Measurements from ENCODE around the gene SLIT3.

Gene SLIT3

GRCh38 chr5:168779333-168779732, 521.6 kb downstream of the SLIT3 start:
- peak; percentile 92 for DNase-seq

- DNase-seq, result no peak
Observed at GRCh38 chr5:168778536-168778935, 522.4 kb downstream of the SLIT3 start.

DNA sequence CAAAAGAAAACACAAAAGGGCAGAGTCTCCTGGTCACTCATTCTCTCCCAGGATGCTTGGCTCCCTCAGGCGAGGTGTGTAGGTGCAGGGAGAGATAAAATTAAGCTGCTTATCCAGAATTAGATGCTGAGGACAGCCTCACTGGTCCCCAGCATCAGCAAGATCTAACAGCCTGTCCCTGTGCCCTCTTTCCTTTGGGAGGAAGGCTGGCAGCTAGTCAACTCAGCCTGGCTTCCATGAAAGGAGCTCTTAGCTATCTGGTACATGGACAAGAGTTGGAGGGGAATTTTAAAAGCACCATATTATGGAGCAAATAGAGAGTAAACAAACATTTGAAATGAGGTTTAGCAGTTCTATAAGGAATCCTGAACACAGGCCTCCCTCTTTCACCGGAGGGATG, 523.3 kb downstream of the SLIT3 start:
- no peak for DNase-seq

DNA sequence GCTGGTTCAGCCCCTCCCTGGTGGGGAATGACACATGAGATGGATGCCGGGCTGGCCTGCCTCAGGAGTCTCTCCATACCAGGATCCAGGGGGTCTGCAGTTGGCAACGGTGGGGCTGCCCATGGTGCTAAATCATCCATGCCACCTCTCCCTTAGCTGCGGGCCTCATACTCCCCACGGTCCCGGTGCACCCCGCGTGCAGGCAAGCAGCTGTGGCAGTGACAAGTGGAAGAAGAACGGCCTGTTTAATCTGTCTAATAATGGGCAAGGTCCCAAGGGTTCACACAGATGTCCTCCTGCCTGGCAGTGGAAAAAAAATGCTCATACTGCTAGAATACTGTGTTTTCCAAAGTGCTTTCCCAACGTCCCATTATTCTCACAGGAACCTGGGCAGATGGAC, 524.9 kb downstream of the SLIT3 start:
- DNase-seq, result no peak

GRCh38 chr5:168773226-168773625, 527.7 kb downstream of the SLIT3 start:
- DNase-seq, result no peak

- no peak for DNase-seq
Observed at GRCh38 chr5:168772316-168772961, 528.5 kb downstream of the SLIT3 start.

DNA sequence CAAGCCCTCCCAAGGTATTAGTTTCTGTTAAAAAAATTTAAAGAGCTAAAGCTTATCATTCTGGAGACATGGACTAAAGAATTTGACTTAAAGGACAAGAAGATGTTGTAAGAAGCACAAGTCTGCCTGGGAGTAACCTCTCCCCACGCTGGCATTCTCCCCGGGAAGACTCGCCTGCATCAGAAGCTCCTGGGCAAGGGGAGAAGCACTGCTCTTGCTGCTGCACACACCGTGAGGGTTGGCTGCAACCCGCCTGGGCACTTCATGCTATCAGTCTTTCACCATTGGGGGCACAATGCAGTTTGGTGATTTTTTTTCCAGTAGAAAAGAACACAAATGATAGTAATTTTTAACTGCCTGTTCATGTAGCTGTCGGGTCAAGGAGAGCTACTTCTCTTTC, 529.3 kb downstream of the SLIT3 start:
- no peak for DNase-seq

GRCh38 chr5:168770996-168771395, 529.9 kb downstream of the SLIT3 start:
- DNase-seq, result no peak

DNA sequence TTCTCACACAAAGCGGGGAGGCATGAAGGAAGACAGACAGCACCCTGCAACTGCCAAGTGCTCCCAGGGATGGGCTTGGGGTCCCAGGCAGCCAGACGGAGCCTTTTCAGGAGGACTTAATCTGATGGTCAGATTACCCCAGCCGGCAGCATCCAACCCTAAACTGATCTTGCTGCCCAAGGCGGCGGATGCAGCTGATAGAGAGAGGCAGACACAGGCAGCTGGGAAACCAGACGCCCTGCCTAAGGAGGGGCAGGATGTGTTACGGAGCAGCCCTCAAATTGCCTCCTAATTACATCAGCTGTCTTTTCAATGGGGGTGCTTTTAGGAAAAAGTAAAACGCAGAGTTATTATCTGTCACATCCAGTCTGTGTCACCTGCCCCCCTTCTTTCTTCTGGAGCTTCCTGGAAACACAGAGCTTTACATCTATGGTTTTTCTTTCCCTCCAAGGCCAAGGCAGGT, 530.9 kb downstream of the SLIT3 start:
- peak; percentile 80 for DNase-seq

DNA sequence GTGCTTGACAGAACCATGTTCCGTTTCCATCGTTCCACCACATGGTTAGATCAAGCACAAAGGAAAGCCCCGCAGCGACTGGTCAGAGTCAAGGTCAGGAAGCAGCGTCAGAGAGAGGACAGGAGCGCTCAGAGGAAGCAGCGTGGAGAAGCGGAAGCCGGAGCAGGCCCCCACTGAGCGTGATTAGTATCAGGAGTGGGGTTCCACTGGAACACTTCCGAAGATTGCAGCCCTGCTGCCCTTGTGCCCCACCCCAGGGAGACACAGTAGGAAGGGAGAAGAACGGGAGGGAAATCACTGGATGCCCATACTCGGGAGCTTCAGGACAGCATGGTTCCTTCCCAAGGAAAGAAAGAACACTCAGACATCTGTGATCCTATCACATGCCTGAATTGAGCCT, 532.8 kb downstream of the SLIT3 start:
- no peak for DNase-seq

GRCh38 chr5:168766426-168766700, 534.6 kb downstream of the SLIT3 start:
- no peak for DNase-seq

DNA sequence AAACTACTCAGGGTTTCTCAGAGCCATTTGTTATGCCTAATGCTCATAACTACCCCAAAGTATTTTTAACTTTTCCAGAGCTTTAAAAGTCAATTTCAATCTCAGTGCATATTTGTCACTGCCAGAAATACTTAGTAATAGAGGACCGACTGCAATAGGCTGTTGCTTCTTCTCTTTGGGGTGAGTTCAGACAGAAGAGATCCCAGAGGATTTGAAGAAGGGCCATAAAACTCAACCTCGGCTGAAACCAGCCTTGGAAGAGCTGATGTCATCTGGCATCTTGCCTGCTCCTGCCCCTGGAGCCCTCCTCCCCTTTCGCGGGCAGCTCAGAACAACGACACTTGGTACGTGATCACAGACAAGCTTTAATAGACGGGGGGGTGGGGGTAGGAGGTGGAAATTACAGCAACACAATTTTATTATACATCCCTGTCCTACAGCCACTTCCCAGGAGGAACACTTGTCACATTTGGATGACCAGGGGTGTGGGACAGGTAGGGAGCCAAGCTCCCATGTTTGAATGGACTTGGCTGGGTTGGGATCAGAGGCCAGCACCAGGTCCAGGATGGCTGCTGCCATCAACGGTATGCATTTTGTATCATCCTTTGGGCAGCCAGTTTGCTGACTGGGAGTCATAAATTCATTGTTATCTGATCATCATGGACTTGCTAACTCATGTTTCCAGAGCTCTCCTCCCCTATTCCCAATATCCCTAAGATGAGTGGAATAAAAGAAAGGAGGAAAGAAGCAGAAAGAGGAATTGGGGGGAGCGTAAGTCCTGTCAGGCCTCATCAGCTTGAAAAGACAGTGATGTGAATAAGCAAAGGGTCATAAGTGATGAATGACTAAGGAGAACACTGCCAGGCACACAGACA, 535.2 kb downstream of the SLIT3 start:
- DNase-seq, result peak; percentile 64

GRCh38 chr5:168765086-168765550, 535.8 kb downstream of the SLIT3 start:
- no peak for DNase-seq

DNA sequence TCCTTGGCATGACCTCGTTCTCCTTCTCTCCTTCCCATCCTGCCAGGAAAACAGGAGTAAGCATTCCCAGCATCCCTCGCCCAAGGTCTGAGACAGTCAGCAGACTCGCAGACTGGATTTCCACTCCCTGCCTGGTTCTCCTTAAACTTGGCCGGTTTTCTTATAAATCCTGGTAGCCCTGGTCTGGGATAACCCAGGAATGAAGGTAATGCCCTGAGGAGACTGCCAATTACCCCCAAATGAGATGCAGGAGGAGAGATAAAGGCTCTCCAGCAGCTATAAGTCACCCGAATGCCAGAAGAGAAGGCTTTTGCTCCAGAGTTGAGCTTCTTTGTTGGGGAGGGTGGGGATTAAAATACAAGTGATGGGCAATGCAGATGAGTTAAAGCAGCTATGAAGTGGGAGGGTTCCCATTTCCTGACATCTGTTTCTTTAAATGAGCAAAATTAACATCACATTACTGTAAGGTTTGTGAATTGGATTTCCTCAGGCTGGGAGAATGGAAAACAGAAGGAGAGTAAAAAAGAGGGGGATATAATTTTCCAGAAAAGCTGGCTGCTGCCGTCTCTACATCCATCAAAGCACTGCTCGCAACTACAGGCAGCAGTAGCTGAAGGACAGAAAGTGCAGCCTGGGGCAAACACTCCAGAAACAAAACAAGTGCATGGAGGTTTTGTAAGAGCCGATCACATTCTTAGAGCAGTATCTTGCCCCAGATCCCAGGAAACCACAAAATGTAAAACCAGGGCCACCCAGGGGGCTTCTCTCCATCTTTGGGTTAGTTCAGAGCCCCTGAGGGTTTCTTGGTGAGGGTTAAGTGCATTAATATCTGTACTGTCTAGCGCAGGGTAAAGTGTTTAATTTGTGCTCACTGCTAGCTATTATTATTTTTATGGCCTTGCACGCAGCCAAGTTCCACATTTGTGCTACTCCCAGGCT, 544.2 kb downstream of the SLIT3 start:
- no peak for DNase-seq

DNA sequence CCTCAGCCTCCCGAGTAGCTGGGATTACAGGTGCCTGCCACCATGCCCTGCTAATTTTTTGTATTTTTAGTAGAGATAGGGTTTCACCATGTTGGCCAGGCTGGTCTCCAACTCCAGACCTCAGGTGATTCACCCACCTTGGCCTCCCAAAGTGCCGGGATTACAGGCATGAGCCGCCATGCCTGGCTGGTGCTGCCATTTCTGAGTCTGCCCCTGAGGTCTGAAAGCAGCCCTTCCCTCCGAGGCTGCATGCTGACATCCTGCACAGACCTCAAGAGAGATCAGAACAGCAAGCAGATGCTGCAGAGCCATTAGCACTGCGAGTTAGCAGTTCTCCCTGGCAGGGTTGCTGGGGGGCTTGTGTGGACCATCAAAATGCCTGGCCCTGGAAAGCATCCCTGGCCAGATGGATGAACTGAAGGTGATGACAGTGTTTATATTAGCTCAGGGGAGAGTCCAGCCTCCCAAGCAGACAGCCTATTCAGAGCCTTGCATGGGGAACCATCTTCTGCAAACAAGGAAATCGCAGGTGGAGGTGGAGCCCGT, 545.3 kb downstream of the SLIT3 start:
- no peak for DNase-seq

GRCh38 chr5:168753691-168754254, 547.2 kb downstream of the SLIT3 start:
- no peak for DNase-seq

DNA sequence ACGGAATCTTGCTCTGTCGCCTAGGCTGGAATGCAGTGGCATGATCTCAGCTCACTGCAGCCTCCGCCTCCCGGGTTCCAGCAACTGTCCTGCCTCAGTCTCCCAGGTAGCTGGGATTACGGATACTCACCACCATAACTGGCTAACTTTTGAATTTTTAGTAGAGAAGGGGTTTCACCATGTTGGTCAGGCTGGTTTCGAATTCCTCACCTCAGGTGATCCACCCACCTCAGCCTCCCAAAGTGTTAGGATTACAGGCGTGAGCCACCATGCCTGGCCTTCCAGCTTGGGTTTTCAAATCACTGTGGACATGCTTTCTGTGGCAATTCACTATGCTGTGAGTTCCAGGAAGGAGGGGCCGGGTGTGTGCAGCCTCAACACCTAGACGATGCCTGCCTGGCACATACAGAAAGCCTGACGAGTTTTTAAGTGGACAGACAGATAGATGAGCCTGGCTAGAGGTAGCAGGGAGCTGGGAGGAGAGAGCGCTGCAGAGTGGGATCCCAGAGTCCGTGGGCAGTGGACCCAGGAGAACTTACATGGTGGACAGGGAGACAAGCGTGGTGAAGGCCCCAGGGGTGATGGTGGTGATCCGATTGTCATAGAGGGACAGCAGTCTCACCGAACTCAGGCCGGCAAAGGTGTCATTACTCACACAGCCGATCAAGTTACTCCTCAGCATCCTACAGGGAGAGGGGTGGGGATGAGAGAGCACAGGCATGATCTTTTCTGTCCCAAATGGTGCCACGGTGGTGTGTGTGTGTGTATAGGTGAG, 548.3 kb downstream of the SLIT3 start:
- DNase-seq, result no peak

GRCh38 chr5:168752012-168752411, 548.9 kb downstream of the SLIT3 start:
- no peak for DNase-seq

DNA sequence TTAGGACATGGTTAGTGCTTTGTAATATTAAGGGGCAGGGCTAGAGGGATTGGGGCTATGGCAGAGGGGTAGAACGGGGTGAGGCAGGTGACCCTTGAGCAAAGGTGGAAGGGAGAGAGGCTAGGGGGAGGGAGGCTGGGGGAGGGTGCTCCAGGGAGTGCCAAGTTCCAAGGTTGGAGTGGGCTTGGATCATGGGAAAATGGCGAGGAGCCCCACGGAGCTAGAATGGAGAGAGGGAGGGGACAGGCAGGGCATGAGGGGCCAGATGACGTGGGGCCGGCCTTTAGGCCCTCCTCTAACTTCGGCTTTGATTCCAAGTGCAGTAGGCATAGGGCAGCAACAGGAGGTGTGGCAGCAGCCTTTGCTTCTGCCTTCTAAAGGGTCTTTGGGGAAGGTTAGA, 550.0 kb downstream of the SLIT3 start:
- no peak for DNase-seq

- DNase-seq, result no peak
Observed at GRCh38 chr5:168749391-168750100, 551.4 kb downstream of the SLIT3 start.
